Karpas-422 (cell line): ENCODE data around the gene ZNF575. TPM values are rescaled to one million over a fixed set of nuclear protein-coding genes. Genes with fewer than 3 reads are reported as not detected.
"Not testable (repeated sequence)": the region's sequence is repeated elsewhere in the genome, so short reads cannot be mapped to it uniquely, and the experiment has no call there.

ENCODE experiments used
- DNase-seq: peaks from one replicate; pipeline ENCODE4 v3.0.0-alpha.2; 2015
- H2AFZ ChIP-seq: fragments of 200-600 bp; sonication (generic); 2 replicates; pipeline ENCODE4 v1.6.1; 2014; ENCODE audit warnings: antibody characterized with exemption, low read length, mixed read lengths
- H3K27ac ChIP-seq: fragments of 200-600 bp; sonication (generic); 2 replicates; pipeline ENCODE4 v1.5.1; 2014; ENCODE audit warnings: mild to moderate bottlenecking, low read length, moderate library complexity
- H3K27me3 ChIP-seq: fragments of 200-600 bp; sonication (generic); 2 replicates; pipeline ENCODE4 v1.6.1; 2014; ENCODE audit warnings: low read length, mixed read lengths
- H3K36me3 ChIP-seq: fragments of 200-600 bp; sonication (generic); 2 replicates; pipeline ENCODE4 v1.6.1; 2014; ENCODE audit warnings: low read length, mixed read lengths; ENCODE audit not compliant: insufficient read depth
- H3K4me1 ChIP-seq: fragments of 200-600 bp; sonication (generic); 2 replicates; pipeline ENCODE4 v1.6.1; 2014; ENCODE audit warnings: mild to moderate bottlenecking, low read length, mixed read lengths
- H3K4me2 ChIP-seq: fragments of 200-600 bp; sonication (generic); 2 replicates; pipeline ENCODE4 v1.6.1; 2014; ENCODE audit warnings: low read length, low read depth, mild to moderate bottlenecking; ENCODE audit not compliant: poor library complexity, severe bottlenecking
- H3K4me3 ChIP-seq: fragments of 200-600 bp; sonication (generic); 2 replicates; pipeline ENCODE4 v1.5.1; 2014; ENCODE audit warnings: mild to moderate bottlenecking, antibody characterized with exemption, low read length, mixed read lengths
- H3K79me2 ChIP-seq: fragments of 200-600 bp; sonication (generic); 2 replicates; pipeline ENCODE4 v1.6.1; 2014; ENCODE audit warnings: mild to moderate bottlenecking, low read length, mixed read lengths
- H3K9ac ChIP-seq: fragments of 200-600 bp; sonication (generic); 2 replicates; pipeline ENCODE4 v1.6.0; 2014; ENCODE audit warnings: low read length
- H3K9me2 ChIP-seq: fragments of 200-600 bp; sonication (generic), shearing (Covaris generic); replicated peaks from 2 replicates; pipeline ENCODE4 v1.6.0; 2014; ENCODE audit warnings: mild to moderate bottlenecking, low read length, moderate library complexity; ENCODE audit not compliant: insufficient read depth
- H3K9me3 ChIP-seq: fragments of 300-700, 200-600 bp; sonication (generic); 2 replicates; pipeline ENCODE4 v1.6.1; 2014; ENCODE audit warnings: low read length, mixed read lengths
- H4K20me1 ChIP-seq: fragments of 200-600 bp; sonication (generic); 2 replicates; pipeline ENCODE4 v1.6.1; 2014; ENCODE audit warnings: mild to moderate bottlenecking, antibody characterized with exemption, low read length, low read depth; ENCODE audit not compliant: insufficient read depth
- total RNA-seq: library from RNA; depleted of rRNA; stranded (reverse); fragments of >200 nt; shearing (Covaris generic); gene quantifications from 2 replicates; pipeline ENCODE4 v1.2.3, GENCODE V29; 2014; ENCODE audit warnings: low replicate concordance

The ZNF575 gene
- total RNA-seq, 1 experiment from 2014 or later: 0.34 TPM

DNA sequence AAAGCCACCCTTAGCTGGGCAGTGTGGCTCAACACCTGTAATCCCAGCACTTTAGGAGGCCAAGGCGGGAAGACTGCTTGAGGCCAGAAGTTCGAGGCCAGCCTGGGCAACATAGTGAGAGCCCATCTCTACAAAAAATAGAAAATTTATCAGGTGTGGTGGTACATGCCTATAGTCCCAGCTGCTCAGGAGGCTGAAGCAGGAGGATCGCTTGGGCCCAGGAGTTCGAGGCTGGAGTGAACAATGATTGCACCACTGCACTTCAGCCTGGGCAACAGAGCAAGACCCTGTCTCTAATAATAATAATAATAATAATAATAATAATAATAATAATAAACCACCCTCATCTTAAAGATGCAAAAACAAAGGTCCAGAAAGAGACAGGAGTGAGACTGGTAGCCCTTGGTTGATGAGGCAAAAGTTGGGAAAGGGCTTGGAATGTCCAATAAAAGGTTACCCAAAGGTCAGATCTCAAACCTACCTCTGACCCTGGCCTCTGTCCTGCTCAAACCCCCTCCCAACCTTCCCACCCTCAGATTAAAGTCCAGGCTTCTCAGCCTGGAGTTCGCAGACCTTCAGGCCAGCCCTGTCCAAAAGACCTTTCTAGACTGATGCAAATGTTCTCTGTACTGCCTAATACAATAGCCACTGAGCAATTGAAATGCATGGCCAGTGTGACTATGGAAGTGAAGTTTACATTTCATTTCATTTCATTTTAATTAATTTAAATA is 9.1 kb downstream of the ZNF575 start:
- no peaks in the 10 kb centered on the region for H3K4me1 ChIP-seq
- H3K27ac ChIP-seq: no peak overlapping the region
- H3K9ac ChIP-seq: no peak overlapping the region
- H3K4me2 ChIP-seq: no peak overlapping the region
- no peaks in the 10 kb centered on the region for H3K9me2 ChIP-seq
- no peaks in the 10 kb centered on the region for H4K20me1 ChIP-seq
- DNase-seq: no peak
- H3K9me3 ChIP-seq: peaks cover 3% of the 10 kb centered on the region; the same call in 1 of the 2 replicates
- no peak overlapping the region for H2AFZ ChIP-seq
- H3K79me2 ChIP-seq: no peaks in the 10 kb centered on the region
- H3K27me3 ChIP-seq: no peaks in the 10 kb centered on the region
- no peak overlapping the region for H3K4me3 ChIP-seq
- H3K36me3 ChIP-seq: peaks cover 25% of the 10 kb centered on the region

DNA sequence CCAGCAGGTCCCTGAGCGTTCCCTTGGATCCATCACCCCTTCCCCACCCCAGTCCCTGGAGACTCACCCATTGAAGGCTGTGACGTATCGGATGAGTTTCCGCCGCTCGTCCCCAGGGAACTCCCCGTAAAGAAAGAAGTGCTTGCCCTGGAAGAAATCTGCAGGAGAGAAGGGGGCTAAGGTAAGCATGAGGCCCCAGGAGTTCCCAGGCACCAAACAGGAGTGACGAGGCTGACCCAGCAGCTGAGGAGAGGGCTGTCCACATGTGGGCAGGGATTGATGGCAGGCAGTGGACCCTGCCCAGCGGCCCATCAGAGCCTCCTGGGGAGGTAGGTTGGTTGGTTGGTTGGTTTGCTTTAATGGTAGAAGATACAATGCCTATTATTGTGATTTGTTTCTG is 11.1 kb downstream of the ZNF575 start:
- H3K4me3 ChIP-seq: no peak overlapping the region
- H3K27me3 ChIP-seq: no peaks in the 10 kb centered on the region
- no peaks in the 10 kb centered on the region for H3K9me2 ChIP-seq
- H3K79me2 ChIP-seq: no peaks in the 10 kb centered on the region
- DNase-seq: no peak
- H3K4me2 ChIP-seq: no peak overlapping the region
- H3K9me3 ChIP-seq: peaks cover 2% of the 10 kb centered on the region; the same call in 1 of the 2 replicates
- no peak overlapping the region for H2AFZ ChIP-seq
- H3K4me1 ChIP-seq: no peaks in the 10 kb centered on the region
- no peak overlapping the region for H3K27ac ChIP-seq
- H4K20me1 ChIP-seq: no peaks in the 10 kb centered on the region
- no peak overlapping the region for H3K9ac ChIP-seq
- peaks cover 19% of the 10 kb centered on the region for H3K36me3 ChIP-seq

DNA sequence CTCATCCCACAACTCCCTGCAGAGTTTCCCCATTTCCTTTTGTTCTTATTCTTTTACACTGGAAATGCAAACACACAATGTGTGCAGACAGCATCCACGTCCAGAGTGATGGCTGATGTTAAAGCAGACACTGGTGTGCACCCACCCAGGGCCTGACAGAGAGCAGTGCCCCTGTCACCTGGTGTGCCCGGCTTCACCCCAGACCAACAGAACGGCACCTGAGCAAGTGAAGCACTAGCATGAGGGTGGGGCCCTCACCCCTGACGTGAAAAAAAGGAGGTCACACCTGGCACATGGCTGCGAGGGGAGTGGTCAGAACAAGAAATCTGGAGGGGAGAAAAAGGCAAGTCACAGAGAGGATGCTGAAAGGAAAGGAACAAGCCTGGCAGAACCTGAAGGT is 12.3 kb downstream of the ZNF575 start:
- H3K27ac ChIP-seq: no peak overlapping the region
- no peak overlapping the region for H2AFZ ChIP-seq
- no peaks in the 10 kb centered on the region for H3K9me3 ChIP-seq
- no peak overlapping the region for H3K4me2 ChIP-seq
- H3K9me2 ChIP-seq: no peaks in the 10 kb centered on the region
- H3K4me3 ChIP-seq: no peak overlapping the region
- no peak overlapping the region for H3K9ac ChIP-seq
- H3K4me1 ChIP-seq: no peaks in the 10 kb centered on the region
- no peak for DNase-seq
- no peaks in the 10 kb centered on the region for H4K20me1 ChIP-seq
- no peaks in the 10 kb centered on the region for H3K79me2 ChIP-seq
- H3K27me3 ChIP-seq: no peaks in the 10 kb centered on the region
- peaks cover 10% of the 10 kb centered on the region for H3K36me3 ChIP-seq

DNA sequence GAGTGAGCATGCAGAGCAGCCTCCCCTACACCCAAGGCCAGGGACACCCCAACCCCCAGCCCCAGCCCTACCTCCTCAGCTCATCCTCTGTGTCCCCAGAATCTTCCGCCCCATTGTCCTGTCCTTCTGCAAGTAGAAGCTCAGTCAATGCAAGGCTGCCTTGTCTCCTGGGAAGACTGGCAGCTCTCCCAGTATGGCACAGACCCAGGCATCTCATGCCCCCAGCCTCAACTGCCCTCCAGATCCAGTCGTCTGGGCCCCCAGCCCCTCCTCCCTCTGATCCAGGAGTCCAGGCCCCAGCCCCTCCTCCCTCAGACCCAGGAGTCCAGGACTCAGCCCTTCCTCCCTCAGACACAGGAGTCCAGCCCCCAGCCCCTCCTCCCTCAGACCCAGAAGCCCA is 13.0 kb downstream of the ZNF575 start:
- H3K9me3 ChIP-seq: no peaks in the 10 kb centered on the region
- H3K27ac ChIP-seq: no peak overlapping the region
- no peaks in the 10 kb centered on the region for H3K4me1 ChIP-seq
- no peak overlapping the region for H3K4me3 ChIP-seq
- no peaks in the 10 kb centered on the region for H4K20me1 ChIP-seq
- H3K27me3 ChIP-seq: no peaks in the 10 kb centered on the region
- no peak overlapping the region for H3K9ac ChIP-seq
- no peaks in the 10 kb centered on the region for H3K9me2 ChIP-seq
- peaks cover 5% of the 10 kb centered on the region; the same call in 1 of the 2 replicates for H3K36me3 ChIP-seq
- no peak overlapping the region for H3K4me2 ChIP-seq
- no peak overlapping the region for H2AFZ ChIP-seq
- DNase-seq: no peak
- no peaks in the 10 kb centered on the region for H3K79me2 ChIP-seq

DNA sequence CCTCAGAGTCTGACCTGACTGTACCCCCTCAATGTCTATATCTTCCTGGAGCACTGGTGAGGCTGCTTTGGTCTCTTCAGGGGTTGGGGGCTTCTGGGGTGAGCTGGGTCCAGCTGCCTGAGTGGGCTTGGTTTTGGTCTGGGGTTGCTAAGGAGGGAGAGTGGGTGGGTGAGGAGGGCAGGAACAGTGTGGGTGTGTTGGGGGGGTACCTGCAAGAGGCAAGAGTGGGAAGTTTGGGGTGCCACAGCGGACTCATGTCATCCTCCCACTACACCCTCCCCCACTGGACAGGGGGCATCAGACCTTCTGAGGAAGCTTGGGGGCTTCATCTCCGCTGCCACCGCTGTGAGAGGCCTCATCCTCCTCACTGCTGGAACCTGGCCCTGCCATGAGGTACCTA is 13.6 kb downstream of the ZNF575 start:
- Histone ChIP-seq H4K20me1 (no peaks in the 10 kb centered on the region), H3K79me2 (no peaks in the 10 kb centered on the region), H2AFZ (no peak overlapping the region), H3K9ac (no peak overlapping the region), H3K27me3 (no peaks in the 10 kb centered on the region), H3K4me2 (no peak overlapping the region), H3K4me1 (no peaks in the 10 kb centered on the region), H3K4me3 (no peak overlapping the region), H3K36me3 (peaks cover 3% of the 10 kb centered on the region; the same call in 1 of the 2 replicates), H3K9me3 (no peaks in the 10 kb centered on the region), H3K27ac (no peak overlapping the region), H3K9me2 (no peaks in the 10 kb centered on the region)
- DNase-seq: no peak

DNA sequence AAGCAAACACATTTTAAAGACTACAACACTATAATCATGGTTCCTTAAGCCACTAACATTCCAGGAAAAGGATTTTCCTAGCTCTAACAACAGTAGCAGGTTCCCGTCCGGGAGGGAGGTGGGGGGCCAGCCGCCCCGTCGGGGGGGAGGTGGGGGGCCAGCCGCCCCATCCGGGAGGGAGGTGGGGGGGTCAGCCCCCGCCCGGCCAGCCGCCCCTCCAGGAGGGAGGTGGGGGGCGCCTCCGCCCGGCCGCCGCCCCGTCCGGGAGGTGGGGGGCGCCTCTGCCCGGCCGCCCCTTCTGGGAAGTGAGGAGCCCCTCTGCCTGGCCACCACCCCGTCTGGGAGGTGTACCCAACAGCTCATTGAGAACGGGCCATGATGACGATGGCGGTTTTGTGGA is 14.9 kb downstream of the ZNF575 start:
- H3K27ac ChIP-seq, H3K4me3 ChIP-seq, H3K9ac ChIP-seq, H3K9me2 ChIP-seq, H3K79me2 ChIP-seq, H2AFZ ChIP-seq, DNase-seq, H4K20me1 ChIP-seq, H3K9me3 ChIP-seq, H3K4me2 ChIP-seq, H3K36me3 ChIP-seq, H3K27me3 ChIP-seq, H3K4me1 ChIP-seq: not testable (repeated sequence)

DNA sequence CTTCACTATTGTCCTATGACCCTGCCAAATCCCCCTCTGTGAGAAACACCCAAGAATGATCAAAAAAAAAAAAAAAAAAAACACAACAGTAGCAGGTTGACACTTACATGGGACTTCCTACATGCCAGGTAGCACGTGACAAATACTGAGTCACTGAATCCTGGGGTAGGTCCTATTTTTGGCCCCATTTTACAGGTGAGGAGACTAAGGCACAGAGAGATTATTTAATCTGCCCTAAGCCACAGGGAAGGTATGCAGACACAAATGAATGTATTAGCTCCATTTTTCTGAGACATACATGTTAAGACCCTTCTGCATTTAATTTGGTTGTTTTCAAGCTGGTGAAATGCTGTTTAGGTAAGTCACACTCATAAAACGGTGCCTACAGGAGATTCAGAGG is 15.7 kb downstream of the ZNF575 start:
- Histone ChIP-seq H3K4me2 (no peak overlapping the region), H3K9me2 (no peaks in the 10 kb centered on the region), H3K27me3 (no peaks in the 10 kb centered on the region), H3K9ac (no peak overlapping the region), H4K20me1 (no peaks in the 10 kb centered on the region), H3K4me3 (no peak overlapping the region), H3K36me3 (no peaks in the 10 kb centered on the region), H3K9me3 (no peaks in the 10 kb centered on the region), H3K79me2 (no peaks in the 10 kb centered on the region), H3K4me1 (no peaks in the 10 kb centered on the region), H2AFZ (no peak overlapping the region), H3K27ac (no peak overlapping the region)
- no peak for DNase-seq

DNA sequence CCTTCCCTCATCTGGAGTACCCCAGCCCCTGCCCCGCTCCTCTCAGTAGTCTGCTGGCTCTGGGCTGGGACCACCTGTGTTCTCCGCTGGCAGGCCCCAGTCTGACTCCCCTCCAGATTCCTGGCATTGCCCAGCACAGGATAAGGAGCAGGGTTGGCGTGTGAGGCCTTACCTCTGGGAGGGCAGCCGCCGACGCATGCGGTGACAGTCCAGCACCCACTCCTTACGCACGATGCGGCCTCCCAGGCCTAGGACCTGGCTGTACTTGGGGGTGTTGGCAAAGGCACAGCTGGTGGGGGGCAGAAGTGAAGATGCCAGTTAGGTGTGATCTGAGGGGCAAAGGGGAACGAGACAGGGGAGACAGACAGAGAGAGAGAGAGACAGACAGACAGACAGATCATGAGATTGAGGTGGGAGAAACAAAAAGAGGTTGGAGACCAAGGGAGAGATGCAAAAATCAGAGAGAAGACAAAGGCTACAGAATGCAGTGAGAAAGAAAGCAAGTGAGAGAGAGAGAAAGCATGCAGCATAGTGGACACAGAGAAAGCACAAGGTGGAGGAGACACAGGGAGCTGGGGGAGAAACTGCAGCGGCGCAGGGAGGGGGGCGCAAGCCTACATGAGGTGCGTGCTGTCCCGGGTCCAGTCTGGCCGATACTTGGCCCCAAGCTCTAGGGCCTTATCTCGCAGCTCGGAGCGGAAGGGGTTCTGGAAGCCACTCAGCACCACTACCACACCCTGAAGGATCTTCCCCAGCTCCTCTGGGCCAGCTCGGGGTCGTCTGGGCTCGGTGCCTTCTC is 18.6 kb downstream of the ZNF575 start:
- Histone ChIP-seq H3K27me3 (no peaks in the 10 kb centered on the region), H3K9me3 (no peaks in the 10 kb centered on the region), H2AFZ (no peak overlapping the region), H3K9ac (no peak overlapping the region), H3K79me2 (no peaks in the 10 kb centered on the region), H3K9me2 (no peaks in the 10 kb centered on the region), H3K36me3 (no peaks in the 10 kb centered on the region), H4K20me1 (no peaks in the 10 kb centered on the region), H3K4me3 (no peak overlapping the region), H3K4me2 (no peak overlapping the region), H3K4me1 (no peaks in the 10 kb centered on the region), H3K27ac (no peak overlapping the region)
- DNase-seq: no peak
